PFSK-1 (cell line): ENCODE data around the gene ZCCHC24.

Source experiments
- POLR2AphosphoS5 ChIP-seq: IDR thresholded peaks from 2 replicates; pipeline ENCODE4 v1.6.1; 2012; ENCODE audit warnings: low read depth, mild to moderate bottlenecking, control low read depth, low read length, moderate library complexity
- REST ChIP-seq, 2 experiments: IDR thresholded peaks; 2 replicates each; pipeline versions ENCODE4 v1.6.1 to v1.8.0; 2011 to 2012; ENCODE audit warnings: low read depth in 2 of 2, low read length in 2 of 2, control low read depth in 1 of 2, inconsistent platforms in 1 of 2, mild to moderate bottlenecking in 1 of 2, moderate library complexity in 1 of 2; ENCODE audit not compliant: insufficient read depth in 1 of 2
- SIN3A ChIP-seq: IDR thresholded peaks from 2 replicates; pipeline ENCODE4 v1.6.1; 2012; ENCODE audit warnings: mild to moderate bottlenecking, low read length, moderate library complexity, borderline replicate concordance; ENCODE audit not compliant: insufficient read depth
- TAF1 ChIP-seq: IDR thresholded peaks from 2 replicates; pipeline ENCODE4 v1.6.1; 2012; ENCODE audit warnings: low read length, control low read depth, borderline replicate concordance; ENCODE audit not compliant: insufficient read depth

- TF ChIP-seq POLR2AphosphoS5, result no peak
- TF ChIP-seq TAF1, result no peak
- TF ChIP-seq SIN3A, result no peak
- TF ChIP-seq REST (IDR thresholded peaks at IDR 0.05; ENCODE audit: insufficient read depth in 1 of 2, low read depth in 2 of 2, low read length in 2 of 2), result no peak
These were observed 41.8 kb downstream of the ZCCHC24 start for GRCh38 chr10:79403441-79404230.
